Astrocyte of the spinal cord (primary cell): ENCODE results near the gene SLC15A4.

Experiments used
- DNase-seq: peaks from one replicate; pipeline ENCODE4 v3.0.0; 2011; ENCODE audit warnings: low read depth, low spot score
- H3K4me3 ChIP-seq: 2 replicates; pipeline ENCODE4 v1.5.1; 2011; ENCODE audit warnings: low read depth, mild to moderate bottlenecking, low read length, moderate library complexity
- in situ Hi-C: cut with HindIII; loops from 2 replicates; pipeline ENCODE4 v1.10.0; 2017; ENCODE audit warnings: low sequenced_read_pairs
- TF ChIP-seq, protein P1 (sequence below): IDR thresholded peaks from 2 replicates; pipeline ENCODE4 v1.5.1; 2012; ENCODE audit warnings: low read depth, mild to moderate bottlenecking, low read length, inconsistent platforms

SLC15A4 gene

DNA sequence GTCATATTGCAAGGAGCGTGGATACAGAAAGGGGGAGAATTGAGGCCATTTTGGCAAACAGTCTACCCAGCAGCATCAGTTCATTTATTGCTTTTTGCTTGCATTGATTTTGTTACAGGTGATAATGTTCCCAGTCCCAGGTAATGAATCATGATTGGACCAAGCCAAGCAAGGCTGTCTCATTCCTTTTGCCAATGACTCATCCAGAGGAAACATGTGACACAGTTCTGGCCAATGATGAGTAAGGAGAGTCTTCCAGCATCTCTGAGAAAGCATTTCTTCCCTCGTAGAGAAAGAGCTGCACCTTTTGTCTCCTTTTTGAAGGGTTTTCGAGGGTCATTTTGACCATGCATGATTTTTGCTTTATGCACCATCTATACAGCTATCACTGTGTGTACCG, 68.2 kb downstream of the SLC15A4 start:
- DNase-seq = no peak
- TF ChIP-seq, protein P1, sequence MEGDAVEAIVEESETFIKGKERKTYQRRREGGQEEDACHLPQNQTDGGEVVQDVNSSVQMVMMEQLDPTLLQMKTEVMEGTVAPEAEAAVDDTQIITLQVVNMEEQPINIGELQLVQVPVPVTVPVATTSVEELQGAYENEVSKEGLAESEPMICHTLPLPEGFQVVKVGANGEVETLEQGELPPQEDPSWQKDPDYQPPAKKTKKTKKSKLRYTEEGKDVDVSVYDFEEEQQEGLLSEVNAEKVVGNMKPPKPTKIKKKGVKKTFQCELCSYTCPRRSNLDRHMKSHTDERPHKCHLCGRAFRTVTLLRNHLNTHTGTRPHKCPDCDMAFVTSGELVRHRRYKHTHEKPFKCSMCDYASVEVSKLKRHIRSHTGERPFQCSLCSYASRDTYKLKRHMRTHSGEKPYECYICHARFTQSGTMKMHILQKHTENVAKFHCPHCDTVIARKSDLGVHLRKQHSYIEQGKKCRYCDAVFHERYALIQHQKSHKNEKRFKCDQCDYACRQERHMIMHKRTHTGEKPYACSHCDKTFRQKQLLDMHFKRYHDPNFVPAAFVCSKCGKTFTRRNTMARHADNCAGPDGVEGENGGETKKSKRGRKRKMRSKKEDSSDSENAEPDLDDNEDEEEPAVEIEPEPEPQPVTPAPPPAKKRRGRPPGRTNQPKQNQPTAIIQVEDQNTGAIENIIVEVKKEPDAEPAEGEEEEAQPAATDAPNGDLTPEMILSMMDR = no peak
- H3K4me3 ChIP-seq = no peak overlapping the region
- in situ Hi-C loops = no loop called here

- DNase-seq = no peak
- no peak overlapping the region for H3K4me3 ChIP-seq
- TF ChIP-seq, protein P1 = no peak
- in situ Hi-C loops = no loop called here
Measured at GRCh38 chr12:128754275-128754674, 69.5 kb downstream of the SLC15A4 start.

GRCh38 chr12:128753438-128753837, 70.3 kb downstream of the SLC15A4 start:
- TF ChIP-seq, protein P1 = no peak
- no peak for DNase-seq
- in situ Hi-C loops = no loop called here
- H3K4me3 ChIP-seq = no peak overlapping the region

DNA sequence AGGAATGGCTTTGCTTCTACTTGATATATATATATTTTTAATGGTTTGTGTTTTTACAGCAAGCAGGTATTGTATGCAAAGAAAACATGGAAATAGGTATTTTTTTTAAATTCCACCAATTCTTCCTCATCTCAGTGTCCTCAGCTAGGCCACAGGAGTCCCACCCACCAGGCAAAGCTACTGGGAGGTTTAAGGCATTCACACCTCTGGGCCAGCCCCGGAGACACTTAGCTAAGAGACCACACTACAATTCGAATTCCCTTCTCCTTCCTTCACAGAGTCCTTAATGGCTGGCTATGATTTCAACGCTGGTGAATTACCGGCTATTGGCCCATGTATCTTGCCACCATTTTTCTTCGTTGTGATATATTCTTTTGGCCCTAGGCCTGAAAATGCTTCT, 71.4 kb downstream of the SLC15A4 start:
- TF ChIP-seq, protein P1 = no peak
- no peak for DNase-seq
- no peak overlapping the region for H3K4me3 ChIP-seq
- in situ Hi-C loops = no loop called here

DNA sequence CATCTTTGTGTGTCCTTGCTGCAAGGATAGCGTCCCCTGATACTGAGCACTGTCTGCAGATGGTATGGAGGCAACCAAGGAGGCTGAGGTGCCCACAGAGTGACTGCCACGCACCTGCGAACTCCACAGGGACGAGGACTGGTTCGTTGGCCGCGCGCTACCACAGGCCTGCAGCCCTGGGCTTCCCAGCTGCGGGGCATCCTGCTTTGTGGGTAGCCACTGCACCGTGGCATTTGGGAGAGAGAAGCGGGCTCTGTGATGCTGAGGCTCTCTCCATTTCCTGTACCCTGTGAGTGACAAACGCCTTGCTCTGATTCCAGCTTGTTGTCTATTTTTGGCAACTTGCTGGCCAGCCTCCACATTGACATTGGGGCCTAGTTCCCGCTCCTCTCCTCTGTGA, 76.3 kb downstream of the SLC15A4 start:
- TF ChIP-seq, protein P1 = no peak
- DNase-seq = no peak
- in situ Hi-C loops = no loop called here
- no peak overlapping the region for H3K4me3 ChIP-seq

GRCh38 chr12:128745772-128746689, 77.7 kb downstream of the SLC15A4 start:
- TF ChIP-seq, protein P1 = no peak
- in situ Hi-C loops = no loop called here
- DNase-seq = no peak
- H3K4me3 ChIP-seq = no peak overlapping the region
